ENCODE data around the gene ZDHHC14. TPM values are rescaled to one million over a fixed set of nuclear protein-coding genes. Genes with fewer than 3 reads are reported as not detected.
A peak's percentile ranks its signal among the peaks of the same experiment; 100 is the strongest.
"Not testable (repeated sequence)": the region's sequence is repeated elsewhere in the genome, so short reads cannot be mapped to it uniquely, and the experiment has no call there.

Gene ZDHHC14
- total RNA-seq, 1 donor from 2014 or later = 10.0 TPM

GRCh38 chr6:157571269-157571668 is 190.3 kb downstream of the ZDHHC14 start:
- intact Hi-C loops (cut with micrococcal nuclease) = no loop called here
- no peak for ATAC-seq
- no peak for DNase-seq

- ATAC-seq = no peak
- no peak for DNase-seq
- intact Hi-C loops (cut with micrococcal nuclease) = no loop called here
Observed at GRCh38 chr6:157571950-157572349, 191.0 kb downstream of the ZDHHC14 start.

- DNase-seq (no peak), ATAC-seq (peak; percentile 78)
- intact Hi-C loops (cut with micrococcal nuclease) = no loop called here
Observed at GRCh38 chr6:157574851-157575424, 193.9 kb downstream of the ZDHHC14 start.

GRCh38 chr6:157575436-157576145 is 194.6 kb downstream of the ZDHHC14 start:
- DNase-seq = no peak
- intact Hi-C loops (cut with micrococcal nuclease) = no loop called here
- ATAC-seq = no peak

- DNase-seq; intact Hi-C loops (cut with micrococcal nuclease); ATAC-seq: not testable (repeated sequence)
Observed at GRCh38 chr6:157576991-157577390, 196.0 kb downstream of the ZDHHC14 start.

- intact Hi-C loops (cut with micrococcal nuclease); ATAC-seq: not testable (repeated sequence)
Observed at GRCh38 chr6:157578527-157578926, 197.5 kb downstream of the ZDHHC14 start.

GRCh38 chr6:157579467-157580031 is 198.6 kb downstream of the ZDHHC14 start:
- intact Hi-C loops (cut with micrococcal nuclease) = loop anchor here (10.0 kb wide), 1 partner anchor 255 kb away; the partner anchor contains the start of gene TMEM242
- no peak for DNase-seq
- peak; percentile 68 for ATAC-seq

More at GRCh38 chr6:157578527-157578926, 197.5 kb downstream of the ZDHHC14 start:
- DNase-seq = not testable (repeated sequence)

- ATAC-seq = no peak
- DNase-seq = no peak
- intact Hi-C loops (cut with micrococcal nuclease) = loop anchor here (10.0 kb wide), 1 partner anchor 259 kb away; the partner anchor contains the start of gene TMEM242
Observed at GRCh38 chr6:157584036-157584435, 203.0 kb downstream of the ZDHHC14 start.

- DNase-seq (no peak), ATAC-seq (no peak)
- intact Hi-C loops (cut with micrococcal nuclease) = loop anchor here (10.0 kb wide), 1 partner anchor 261 kb away; the partner anchor contains the start of gene TMEM242
Observed at GRCh38 chr6:157585274-157586087, 204.5 kb downstream of the ZDHHC14 start.

- DNase-seq (no peak), ATAC-seq (no peak)
- intact Hi-C loops (cut with micrococcal nuclease) = loop anchor here (10.0 kb wide), 1 partner anchor 261 kb away; the partner anchor contains the start of gene TMEM242
Observed at GRCh38 chr6:157586088-157586414, 205.1 kb downstream of the ZDHHC14 start.

- no peak for DNase-seq
- intact Hi-C loops (cut with micrococcal nuclease) = loop anchor here (10.0 kb wide), 1 partner anchor 262 kb away; the partner anchor contains the start of gene TMEM242
Observed at GRCh38 chr6:157586476-157587126, 205.6 kb downstream of the ZDHHC14 start.

GRCh38 chr6:157587127-157587926 is 206.3 kb downstream of the ZDHHC14 start:
- DNase-seq (no peak), ATAC-seq (no peak)
- intact Hi-C loops (cut with micrococcal nuclease) = loop anchor here (10.0 kb wide), 1 partner anchor 263 kb away; the partner anchor contains the start of gene TMEM242

More at GRCh38 chr6:157586476-157587126, 205.6 kb downstream of the ZDHHC14 start:
- ATAC-seq = no peak

GRCh38 chr6:157590654-157591053 is 209.7 kb downstream of the ZDHHC14 start:
- ATAC-seq; intact Hi-C loops (cut with micrococcal nuclease); DNase-seq: not testable (repeated sequence)

GRCh38 chr6:157592541-157592940 is 211.6 kb downstream of the ZDHHC14 start:
- intact Hi-C loops (cut with micrococcal nuclease) = no loop called here
- no peak for DNase-seq
- peak; percentile 14 for ATAC-seq

GRCh38 chr6:157592980-157593379 is 212.0 kb downstream of the ZDHHC14 start:
- no peak for DNase-seq
- no peak for ATAC-seq
- intact Hi-C loops (cut with micrococcal nuclease) = no loop called here

GRCh38 chr6:157593596-157593995 is 212.6 kb downstream of the ZDHHC14 start:
- intact Hi-C loops (cut with micrococcal nuclease) = no loop called here
- no peak for ATAC-seq
- no peak for DNase-seq

- intact Hi-C loops (cut with micrococcal nuclease) = no loop called here
- ATAC-seq (no peak), DNase-seq (no peak)
Observed at GRCh38 chr6:157594292-157594691, 213.3 kb downstream of the ZDHHC14 start.

- DNase-seq (no peak), ATAC-seq (no peak)
- intact Hi-C loops (cut with micrococcal nuclease) = no loop called here
Observed at GRCh38 chr6:157595768-157596167, 214.8 kb downstream of the ZDHHC14 start.

Data from left ventricle myocardium superior (tissue), 1 donor.